ENCODE data around the gene TALDO1.

Gene TALDO1

DNA sequence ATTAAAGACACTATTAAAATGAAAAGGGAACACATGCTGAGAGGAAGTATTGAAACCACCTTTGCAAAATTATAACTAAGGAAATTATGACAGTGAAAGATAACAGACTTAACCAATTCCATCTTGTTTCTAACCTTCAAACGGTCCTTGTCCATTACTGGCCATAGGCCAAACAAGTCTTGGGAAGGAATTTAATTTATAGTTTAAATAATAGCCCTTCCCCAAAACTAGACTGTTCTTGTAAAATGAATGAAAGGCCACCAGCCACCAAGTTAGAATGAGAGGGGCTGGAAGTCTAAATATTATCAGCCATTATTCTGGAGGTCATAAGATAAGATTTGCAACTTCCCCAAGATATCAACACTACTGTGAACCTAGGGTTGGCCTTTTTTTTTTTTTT lies 1.8 kb upstream of the TALDO1 start:
- no peak for DNase-seq (ENCODE audit: insufficient read length, low spot score)
- FAIRE-seq: no peak
- no peak for TF ChIP-seq CTCF (IDR thresholded peaks at IDR 0.05; ENCODE audit: insufficient read depth, missing control alignments)

GRCh38 chr11:746289-747157 lies 741 bp upstream of the TALDO1 start:
- no peak for TF ChIP-seq CTCF (IDR thresholded peaks at IDR 0.05; ENCODE audit: insufficient read depth, missing control alignments)
- no peak for DNase-seq (ENCODE audit: insufficient read length, low spot score)
- FAIRE-seq: no peak

DNA sequence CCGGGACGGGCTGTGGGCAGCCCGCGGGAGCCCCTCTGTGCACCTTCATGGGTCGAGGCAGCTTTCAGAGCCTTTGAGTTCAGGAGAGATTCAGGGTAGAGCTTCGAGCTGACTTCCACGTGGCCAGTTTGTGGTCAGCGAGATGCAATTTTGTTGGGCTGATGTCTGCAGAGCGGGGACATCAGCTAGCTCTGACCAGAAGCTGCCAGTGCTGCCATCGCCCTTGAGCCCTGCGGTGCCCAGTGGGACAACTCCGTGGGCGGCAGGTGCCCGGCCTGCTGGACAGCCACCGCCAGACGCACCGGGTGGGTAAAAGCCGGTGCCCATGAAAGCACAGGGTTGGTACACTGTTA lies 719 bp downstream of the TALDO1 start:
- DNase-seq (ENCODE audit: insufficient read length, low spot score) (no peak), FAIRE-seq (no peak)
- TF ChIP-seq CTCF (IDR thresholded peaks at IDR 0.05; ENCODE audit: insufficient read depth, missing control alignments): no peak

DNA sequence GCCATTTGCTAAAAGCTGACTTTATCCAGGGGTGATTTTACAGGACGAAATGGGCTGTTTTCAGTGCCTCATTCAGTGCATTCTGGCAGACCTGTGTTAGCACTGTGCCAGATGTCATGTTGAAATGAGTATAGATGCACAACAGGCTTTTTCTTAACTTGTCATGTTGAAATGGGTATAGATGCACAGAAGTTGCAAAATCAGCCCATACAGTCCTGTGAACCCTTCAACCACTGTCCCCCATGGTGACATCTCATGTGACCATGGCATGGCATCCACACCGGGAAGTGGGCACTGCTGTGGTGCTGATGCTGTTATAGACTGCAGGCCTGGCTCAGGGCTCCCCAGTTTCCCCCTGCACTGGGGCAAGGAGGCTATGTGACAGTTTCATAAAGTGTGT lies 2.5 kb downstream of the TALDO1 start:
- no peak for TF ChIP-seq CTCF (IDR thresholded peaks at IDR 0.05; ENCODE audit: insufficient read depth, missing control alignments)
- DNase-seq (ENCODE audit: insufficient read length, low spot score) (no peak), FAIRE-seq (no peak)

GRCh38 chr11:760236-760635 lies 13.0 kb downstream of the TALDO1 start:
- TF ChIP-seq CTCF (IDR thresholded peaks at IDR 0.05; ENCODE audit: insufficient read depth, missing control alignments): no peak
- no peak for FAIRE-seq
- DNase-seq (ENCODE audit: insufficient read length, low spot score): no peak

GRCh38 chr11:761526-762108 lies 14.4 kb downstream of the TALDO1 start:
- no peak for DNase-seq (ENCODE audit: insufficient read length, low spot score)
- no peak for TF ChIP-seq CTCF (IDR thresholded peaks at IDR 0.05; ENCODE audit: insufficient read depth, missing control alignments)
- no peak for FAIRE-seq

- DNase-seq (ENCODE audit: insufficient read length, low spot score): no peak
- peak; percentile 38 for TF ChIP-seq CTCF (IDR thresholded peaks at IDR 0.05; ENCODE audit: insufficient read depth, missing control alignments)
- FAIRE-seq: no peak
These were observed 15.3 kb downstream of the TALDO1 start for GRCh38 chr11:762421-763072.

All from D721Med (cell line).